Esophagus (tissue), 2 donors: ENCODE data around the gene CAVIN4. TPM values are rescaled to one million over a fixed set of nuclear protein-coding genes. Genes with fewer than 3 reads are reported as not detected.

Experiments
- H3K27ac ChIP-seq, 2 donors: one replicate each; pipeline ENCODE4 v1.5.1; 2013; ENCODE audit warnings: low read depth in 2 of 2, mild to moderate bottlenecking in 2 of 2, inconsistent platforms in 1 of 2, low read length in 1 of 2, moderate library complexity in 1 of 2
- H3K27me3 ChIP-seq, 2 donors: one replicate each; pipeline ENCODE4 v1.6.1; 2013; ENCODE audit warnings: low read length in 2 of 2, control low read depth in 1 of 2, mild to moderate bottlenecking in 1 of 2; ENCODE audit not compliant: insufficient read depth in 2 of 2, control insufficient read depth in 1 of 2
- H3K36me3 ChIP-seq, 2 donors: one replicate each; pipeline ENCODE4 v1.6.1; 2013; ENCODE audit warnings: low read length in 1 of 2; ENCODE audit not compliant: control insufficient read depth in 2 of 2, insufficient read depth in 2 of 2
- H3K4me1 ChIP-seq, 2 donors: one replicate each; pipeline ENCODE4 v1.6.1; 2013; ENCODE audit warnings: low read length in 1 of 2; ENCODE audit not compliant: control insufficient read depth in 2 of 2, insufficient read depth in 2 of 2
- H3K4me3 ChIP-seq, 2 donors: one replicate each; pipeline ENCODE4 v1.5.1; 2013; ENCODE audit warnings: low read length in 2 of 2, mild to moderate bottlenecking in 2 of 2, low read depth in 1 of 2, moderate library complexity in 1 of 2
- H3K9me3 ChIP-seq, 2 donors: one replicate each; pipeline ENCODE4 v1.6.1; 2013; ENCODE audit warnings: mild to moderate bottlenecking in 2 of 2, low read depth in 1 of 2, low read length in 1 of 2, moderate library complexity in 1 of 2; ENCODE audit not compliant: control insufficient read depth in 2 of 2, insufficient read depth in 1 of 2
- whole genome bisulfite sequencing, 2 donors: extraction: QIAGEN DNeasy Blood & Tissue Kit; methylation state at CpG; one replicate each; pipeline ENCODE4 v1.1.7; 2013; 5-methylcytosine and 5-hydroxymethylcytosine counted together
- polyA plus RNA-seq, 2 donors: library from polyadenylated mRNA; stranded (reverse); fragments of 200-250 nt; gene quantifications; one replicate each; pipeline ENCODE4 v1.2.3, GENCODE V29; 2013
- donor health status: healthy with polysubstance abuse.
- donor health status: Bipolar disorder and iron deficiency.

CAVIN4 gene
- polyA plus RNA-seq, 2 donors, result 0.06 to 0.07 TPM

DNA sequence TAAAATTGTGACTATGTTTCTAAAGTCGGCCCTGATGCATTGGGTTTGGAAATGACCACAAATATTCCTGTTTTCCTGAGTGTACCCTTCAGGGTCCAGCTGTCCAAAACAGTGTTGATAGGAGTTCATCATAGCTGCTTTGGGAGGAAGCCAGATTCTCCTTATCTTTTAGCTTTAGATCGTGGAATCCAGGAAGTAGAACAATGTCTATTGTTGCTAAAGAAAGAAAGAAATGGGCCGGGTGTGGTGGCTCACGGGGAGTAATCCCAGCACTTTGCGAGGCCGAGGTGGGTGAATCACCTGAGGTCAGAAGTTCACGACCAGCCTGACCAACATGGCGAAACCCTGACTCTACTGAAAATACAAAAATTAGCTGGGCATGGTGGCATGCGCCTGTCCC is 9.5 kb downstream of the CAVIN4 start:
- WGBS, 2 donors, result 63 to 71% methylated on average over 9 of the region's 9 CpGs
- Histone ChIP-seq H3K27me3 (no peaks in the 10 kb centered on the region), H3K9me3 (no peaks in the 10 kb centered on the region), H3K4me3 (no peak overlapping the region), H3K4me1 (peaks cover 0 to 2% of the 10 kb centered on the region in 2 donors), H3K27ac (no peak overlapping the region), H3K36me3 (no peaks in the 10 kb centered on the region)

DNA sequence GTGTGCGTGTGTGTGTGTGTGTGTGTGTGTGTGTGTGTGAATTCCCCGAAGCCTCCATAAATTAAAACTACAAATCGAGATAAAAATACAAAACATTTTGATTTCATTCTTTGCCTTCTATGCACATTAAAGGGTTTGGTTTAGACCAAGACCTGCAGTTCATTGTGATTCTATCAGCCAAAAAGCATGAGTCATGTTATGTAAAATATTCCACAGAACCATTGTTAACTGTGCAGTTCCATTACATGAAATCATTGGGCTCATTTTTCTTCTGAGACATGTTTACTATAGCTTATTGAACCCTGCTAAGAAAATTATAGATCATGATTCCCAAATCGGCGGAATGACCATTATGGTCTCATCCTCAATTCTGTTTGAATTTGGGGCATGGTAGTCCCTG is 11.7 kb downstream of the CAVIN4 start:
- H3K4me3 ChIP-seq, result no peak overlapping the region
- WGBS, 2 donors, result 64 to 73% methylated on average over 5 of the region's 5 CpGs
- no peaks in the 10 kb centered on the region for H3K27me3 ChIP-seq
- H3K27ac ChIP-seq, result no peak overlapping the region
- peaks cover 0 to 2% of the 10 kb centered on the region in 2 donors for H3K4me1 ChIP-seq
- H3K36me3 ChIP-seq, result no peaks in the 10 kb centered on the region
- H3K9me3 ChIP-seq, result no peaks in the 10 kb centered on the region

DNA sequence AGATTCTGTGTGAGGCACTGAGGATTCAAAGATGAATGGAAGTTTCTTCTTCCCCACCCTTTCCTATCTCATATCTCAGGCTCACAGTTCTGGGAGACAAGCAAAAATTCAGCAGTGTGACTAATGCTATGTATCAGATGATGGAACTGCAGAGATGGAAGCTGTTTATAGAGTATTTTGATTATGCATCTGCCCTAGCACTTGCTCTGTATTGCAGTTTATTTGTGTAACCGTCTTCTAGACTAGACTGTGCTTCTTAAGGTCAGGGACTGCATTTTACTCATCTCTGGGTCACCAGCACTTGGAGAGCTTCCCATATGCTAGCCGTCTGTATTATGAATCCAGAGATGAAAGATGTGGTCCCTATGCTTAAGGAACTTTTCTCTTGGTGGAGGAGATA is 12.6 kb downstream of the CAVIN4 start:
- 65 to 72% methylated on average over 2 of the region's 2 CpGs for WGBS, 2 donors

DNA sequence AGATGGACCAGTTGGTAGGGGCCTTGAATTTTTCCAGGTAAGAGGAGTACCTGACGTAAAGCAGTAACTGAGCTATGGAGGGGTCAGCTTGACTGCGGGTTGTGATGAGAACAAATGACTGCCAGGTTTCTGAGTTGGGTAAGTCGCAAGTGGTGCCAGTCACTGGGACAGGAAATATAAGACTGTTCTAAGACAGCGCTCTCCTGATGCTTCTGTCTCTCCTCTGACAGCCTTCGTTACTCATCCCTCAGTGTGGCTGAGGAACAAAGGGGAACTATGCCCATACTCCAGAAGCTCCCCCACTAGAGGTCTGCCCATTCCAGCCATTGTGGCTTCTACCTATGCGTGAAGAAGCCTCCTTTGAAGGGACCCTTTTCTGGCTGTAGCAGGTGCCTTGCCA is 13.3 kb downstream of the CAVIN4 start:
- Histone ChIP-seq H3K27me3 (no peaks in the 10 kb centered on the region), H3K27ac (no peak overlapping the region), H3K4me3 (no peak overlapping the region), H3K4me1 (peaks cover 0 to 2% of the 10 kb centered on the region in 2 donors), H3K36me3 (no peaks in the 10 kb centered on the region), H3K9me3 (no peaks in the 10 kb centered on the region)
- 93 to 96% methylated on average over 6 of the region's 6 CpGs for WGBS, 2 donors

More for the DNA sequence above, 12.6 kb downstream of the CAVIN4 start:
- no peak overlapping the region for H3K27ac ChIP-seq
- no peaks in the 10 kb centered on the region for H3K27me3 ChIP-seq
- no peaks in the 10 kb centered on the region for H3K9me3 ChIP-seq
- no peaks in the 10 kb centered on the region for H3K36me3 ChIP-seq
- H3K4me1 ChIP-seq, result peaks cover 0 to 2% of the 10 kb centered on the region in 2 donors
- H3K4me3 ChIP-seq, result no peak overlapping the region

DNA sequence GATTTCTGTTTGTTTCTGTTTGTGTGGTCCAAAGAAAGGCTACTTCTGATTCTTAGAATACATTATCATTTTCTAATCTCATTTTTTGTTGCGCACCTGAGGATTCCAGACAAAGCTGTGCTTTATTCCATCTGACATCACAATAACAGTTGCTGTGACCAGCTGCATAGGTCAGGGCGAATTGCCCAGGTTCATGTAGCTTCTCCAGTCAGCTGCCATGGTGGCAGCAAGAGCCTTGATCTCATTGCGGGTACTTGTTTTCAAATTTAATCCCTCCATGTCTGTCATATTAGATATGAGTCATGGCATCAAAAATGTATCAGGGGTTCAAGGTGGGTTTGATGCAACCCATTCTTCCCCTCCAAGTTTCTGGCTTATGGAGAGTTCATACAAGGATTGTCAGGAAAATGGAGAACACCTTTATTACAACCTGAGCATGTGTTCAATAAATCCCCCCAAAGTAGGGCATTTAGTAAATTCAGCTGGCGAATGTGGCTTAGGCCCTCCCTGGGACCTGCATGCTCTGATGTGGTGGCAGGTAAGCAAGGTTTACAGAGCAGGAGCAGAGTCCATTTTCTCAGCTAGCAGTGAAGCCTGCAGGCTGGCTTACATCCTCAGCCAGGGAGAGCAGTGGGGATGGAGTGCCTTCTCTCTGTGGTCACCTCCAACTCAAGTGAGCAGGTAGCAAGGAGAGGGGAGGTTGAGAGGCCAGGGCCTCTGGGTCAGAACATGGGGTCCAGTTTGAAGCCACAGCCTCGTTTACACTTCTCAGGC is 13.9 kb downstream of the CAVIN4 start:
- H3K4me1 ChIP-seq, result peaks cover 0 to 2% of the 10 kb centered on the region in 2 donors
- WGBS, 2 donors, result 85% methylated on average over 5 of the region's 5 CpGs

DNA sequence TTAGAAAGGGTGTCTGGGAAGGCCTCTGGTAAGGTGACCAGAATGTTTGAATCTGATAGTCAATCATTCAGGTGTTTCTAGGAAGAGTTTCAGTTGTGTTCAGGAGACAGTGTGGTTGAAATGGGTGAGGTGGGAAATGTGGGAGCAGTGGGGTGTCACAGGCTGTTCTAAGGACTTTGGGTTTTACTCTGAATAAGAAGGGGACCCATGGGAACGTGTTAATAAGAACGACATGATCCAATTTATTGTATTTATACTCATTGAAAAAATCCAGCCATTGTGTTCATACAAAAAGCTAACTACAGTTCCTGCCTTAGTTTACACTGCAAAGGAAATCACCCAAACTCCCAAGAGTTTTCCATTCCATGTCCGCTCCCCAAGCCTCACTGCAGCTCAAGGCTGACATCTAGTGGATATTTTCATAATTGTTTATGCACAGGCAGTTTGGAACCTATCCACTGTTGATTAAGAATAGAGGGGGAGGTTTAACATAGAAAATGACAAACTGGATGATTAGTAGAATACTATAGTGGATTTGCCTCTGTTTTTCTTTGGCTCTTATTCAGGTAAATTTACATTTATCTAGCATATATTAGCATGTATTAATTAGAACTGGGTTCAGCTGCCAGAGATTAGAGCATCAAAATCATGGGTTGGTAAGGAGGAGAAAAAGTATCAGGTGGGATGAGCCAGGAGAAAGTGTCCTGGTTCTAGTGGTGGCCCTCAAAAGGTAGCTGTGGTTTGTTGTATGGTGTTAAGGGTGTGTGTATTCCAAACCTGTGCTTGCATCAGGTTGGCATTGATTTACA is 17.7 kb downstream of the CAVIN4 start:
- Histone ChIP-seq H3K9me3 (no peaks in the 10 kb centered on the region), H3K4me3 (no peak overlapping the region), H3K27ac (no peak overlapping the region), H3K4me1 (peaks cover 2 to 4% of the 10 kb centered on the region in 2 donors), H3K36me3 (no peaks in the 10 kb centered on the region), H3K27me3 (no peaks in the 10 kb centered on the region)
- 16 to 18% methylated on average over 3 of the region's 3 CpGs for WGBS, 2 donors

More for the DNA sequence above, 13.9 kb downstream of the CAVIN4 start:
- no peaks in the 10 kb centered on the region for H3K9me3 ChIP-seq
- H3K4me3 ChIP-seq, result no peak overlapping the region
- no peaks in the 10 kb centered on the region for H3K36me3 ChIP-seq
- no peak overlapping the region for H3K27ac ChIP-seq
- H3K27me3 ChIP-seq, result no peaks in the 10 kb centered on the region

DNA sequence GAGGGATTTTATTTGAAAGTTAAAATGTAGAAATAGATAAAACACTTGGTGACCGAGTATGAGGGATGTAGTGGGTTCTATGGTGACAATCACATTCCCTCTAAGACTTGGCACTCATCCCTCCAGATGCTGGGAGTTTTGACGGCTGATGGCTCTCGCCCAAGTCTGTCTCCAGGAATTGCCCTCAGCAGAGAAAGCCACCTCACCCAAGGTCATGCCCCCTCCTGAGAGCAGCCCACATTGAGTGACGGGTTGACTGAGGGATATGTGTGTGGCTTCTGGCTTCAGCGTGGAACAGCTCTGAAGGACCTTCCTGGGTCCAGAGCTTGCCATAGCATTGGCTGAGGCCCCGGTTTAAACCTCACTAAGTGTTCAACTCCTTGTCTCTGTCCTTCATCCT is 19.4 kb downstream of the CAVIN4 start:
- Histone ChIP-seq H3K4me3 (no peak overlapping the region), H3K9me3 (no peaks in the 10 kb centered on the region), H3K27me3 (no peaks in the 10 kb centered on the region), H3K4me1 (peaks cover 4% of the 10 kb centered on the region in 2 donors), H3K27ac (no peak overlapping the region), H3K36me3 (no peaks in the 10 kb centered on the region)
- 43 to 46% methylated on average over 6 of the region's 6 CpGs for WGBS, 2 donors

DNA sequence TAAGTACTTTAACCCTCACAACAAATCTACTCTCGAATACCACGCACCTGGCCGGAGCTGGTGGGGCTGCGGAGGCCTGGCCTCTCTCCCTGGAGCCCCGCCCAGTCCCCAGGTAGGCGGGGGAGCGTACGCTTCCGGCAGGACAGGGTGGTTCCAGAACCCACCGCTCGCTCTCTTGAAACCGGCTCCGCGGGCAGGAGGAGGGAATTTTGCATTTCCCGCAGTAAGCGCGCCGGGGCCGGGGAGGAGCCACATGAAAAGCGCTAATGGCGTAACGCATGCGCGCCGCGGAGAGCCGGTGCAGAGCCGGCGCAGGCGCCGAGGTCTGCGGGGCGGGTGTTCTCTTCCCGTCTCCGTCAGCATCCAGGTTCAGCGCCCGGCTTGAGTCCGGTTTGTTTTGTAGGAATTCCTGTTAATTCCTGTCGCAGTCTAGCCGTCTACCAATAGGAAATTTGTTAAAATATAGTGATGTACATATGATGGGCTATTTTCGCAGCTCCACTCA is 20.8 kb downstream of the CAVIN4 start:
- Histone ChIP-seq H3K9me3 (no peaks in the 10 kb centered on the region), H3K36me3 (no peaks in the 10 kb centered on the region), H3K27me3 (no peaks in the 10 kb centered on the region), H3K4me1 (peaks cover 4% of the 10 kb centered on the region in 2 donors), H3K4me3 (peak overlapping the region; percentile 43 to 51), H3K27ac (peak overlapping the region in 1 of 2 donors; percentile 57)
- WGBS, 2 donors, result 1% methylated on average over 35 to 41 of the region's 41 CpGs

DNA sequence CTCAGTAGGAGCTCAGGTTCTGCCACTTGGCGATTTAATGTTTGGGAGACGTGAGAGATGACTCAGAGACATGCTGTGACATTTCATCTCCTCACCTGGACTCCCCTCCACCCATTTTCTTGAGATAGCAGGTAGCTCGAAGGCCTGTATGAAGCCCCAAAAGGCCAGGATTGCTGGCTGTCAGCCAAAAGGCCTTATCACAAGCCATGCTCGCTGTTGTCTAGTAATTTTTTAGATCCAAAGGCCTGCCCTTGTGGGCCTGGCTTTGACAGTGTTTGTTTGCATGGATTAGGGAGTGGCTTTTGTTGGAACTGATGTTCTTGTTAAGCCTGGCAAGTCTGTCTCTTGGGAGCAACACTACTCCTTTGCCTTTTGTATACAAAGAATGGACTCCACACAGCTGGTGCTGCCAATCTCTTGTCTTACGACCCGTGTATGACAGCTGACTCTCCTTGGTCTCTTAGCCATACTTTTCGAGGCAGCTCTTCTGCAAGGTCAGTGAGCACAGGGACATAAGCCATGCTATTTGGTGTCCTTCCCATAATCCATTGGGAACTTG is 22.7 kb downstream of the CAVIN4 start:
- 57 to 62% methylated on average over 7 of the region's 7 CpGs for whole genome bisulfite sequencing, 2 donors
- H3K4me3 ChIP-seq, result no peak overlapping the region

More for the DNA sequence above, 22.7 kb downstream of the CAVIN4 start:
- Histone ChIP-seq H3K36me3 (no peaks in the 10 kb centered on the region), H3K27me3 (no peaks in the 10 kb centered on the region), H3K27ac (peak overlapping the region in 1 of 2 donors; percentile 19), H3K4me1 (peaks cover 4% of the 10 kb centered on the region in 2 donors), H3K9me3 (no peaks in the 10 kb centered on the region)
